GM12875 (cell line): Measurements from ENCODE around the gene MACROD1.

Experiments
- H3K4me3 ChIP-seq: one replicate; pipeline ENCODE4 v1.5.1; 2011; ENCODE audit warnings: low read depth, low read length, control low read depth
- CTCF ChIP-seq: IDR thresholded peaks from 2 replicates; pipeline ENCODE4 v1.5.1; 2011; ENCODE audit warnings: low read depth, mild to moderate bottlenecking, control low read depth, inconsistent platforms, low read length, moderate library complexity, borderline replicate concordance; ENCODE audit not compliant: insufficient read depth

Gene MACROD1

DNA sequence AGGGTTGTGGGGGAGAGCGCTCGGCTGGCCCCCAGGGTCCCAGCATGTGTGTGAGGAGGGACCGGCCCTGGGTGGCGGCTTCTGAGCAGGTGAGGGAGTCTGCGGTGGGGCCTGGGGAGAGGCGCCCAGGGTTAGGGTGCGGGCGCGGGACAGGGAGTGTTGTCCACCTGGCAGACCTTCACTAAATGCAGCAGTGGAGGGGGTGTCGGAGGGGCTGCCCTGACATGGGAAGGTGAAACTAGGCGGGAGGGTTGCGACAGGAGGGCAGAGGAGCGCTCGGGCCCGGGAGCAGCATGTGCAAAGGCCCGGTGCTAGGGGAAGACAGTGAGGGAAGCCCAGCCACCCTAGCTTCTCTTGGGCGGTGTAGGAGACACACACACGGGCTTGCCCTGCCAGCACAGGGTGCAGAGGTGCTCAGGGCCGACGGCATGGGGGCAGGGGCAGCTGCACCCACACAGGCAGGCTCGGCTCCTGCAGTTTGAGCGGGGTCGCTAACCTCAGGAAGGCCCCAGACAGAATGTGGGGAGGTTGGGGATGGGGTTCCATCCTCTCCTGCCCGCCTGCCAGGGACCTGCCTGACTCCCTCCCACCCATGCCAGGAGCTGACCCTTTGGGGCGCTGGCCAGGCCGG, 157.5 kb downstream of the MACROD1 start:
- no peak overlapping the region for H3K4me3 ChIP-seq
- no peak for TF ChIP-seq CTCF

DNA sequence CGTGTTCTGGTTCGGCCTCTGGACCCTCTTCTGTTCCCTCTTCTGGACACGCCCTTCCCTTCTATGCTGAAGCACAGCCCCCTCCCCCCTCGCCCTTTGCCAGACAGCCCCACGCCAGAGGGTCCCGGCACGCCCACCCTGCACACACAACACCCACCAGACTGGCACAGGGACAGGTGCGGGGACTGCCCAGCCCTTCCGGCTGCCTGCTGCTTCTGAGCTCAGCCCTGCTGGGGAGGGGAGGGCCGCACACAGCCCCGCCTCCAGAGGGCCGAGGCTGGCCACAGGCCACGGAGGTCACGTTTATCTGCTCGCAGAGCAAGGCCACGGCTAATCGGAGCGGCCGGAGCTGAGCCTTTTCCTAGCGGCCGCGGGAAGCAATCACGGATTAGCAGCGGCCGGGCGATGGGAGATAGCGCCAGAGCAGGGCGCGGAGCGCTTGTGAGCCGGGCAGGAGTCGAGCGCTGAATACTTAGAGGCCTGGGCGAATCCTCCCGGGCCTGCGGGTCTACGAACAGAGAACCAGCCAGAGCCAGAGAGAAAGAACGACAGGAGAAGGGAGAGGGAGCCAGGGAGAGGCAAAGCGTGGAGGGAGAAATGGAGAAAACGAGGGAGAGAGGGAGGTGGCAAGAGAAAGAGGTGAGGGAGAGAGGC, 158.2 kb downstream of the MACROD1 start:
- TF ChIP-seq CTCF = no peak
- no peak overlapping the region for H3K4me3 ChIP-seq

- no peak overlapping the region for H3K4me3 ChIP-seq
- no peak for TF ChIP-seq CTCF
These were observed 158.7 kb downstream of the MACROD1 start for GRCh38 chr11:64007160-64007628.

DNA sequence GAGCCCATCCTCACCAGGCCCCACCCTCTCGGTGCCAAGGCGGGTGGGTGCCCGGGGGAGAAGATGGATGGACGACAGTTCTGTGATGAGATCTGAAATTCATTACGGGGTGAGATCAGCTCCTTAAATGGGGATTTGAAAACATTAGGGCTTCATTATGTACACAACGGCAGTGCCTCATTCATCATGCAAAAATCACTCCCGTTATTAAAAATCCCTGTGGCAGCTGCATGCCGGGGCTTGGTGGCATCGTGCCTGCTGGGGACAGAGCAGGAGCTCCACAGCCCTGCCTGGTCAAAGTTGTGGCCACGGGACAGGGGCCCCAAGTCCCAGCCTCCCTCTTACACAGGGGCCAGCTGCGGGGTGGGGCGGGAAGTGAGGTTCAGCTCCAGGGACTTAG, 159.5 kb downstream of the MACROD1 start:
- TF ChIP-seq CTCF = no peak
- H3K4me3 ChIP-seq = no peak overlapping the region

GRCh38 chr11:64005691-64006090, 160.2 kb downstream of the MACROD1 start:
- H3K4me3 ChIP-seq = no peak overlapping the region
- TF ChIP-seq CTCF = no peak

GRCh38 chr11:64004590-64004984, 161.3 kb downstream of the MACROD1 start:
- TF ChIP-seq CTCF = no peak
- no peak overlapping the region for H3K4me3 ChIP-seq
